Activated CD4-positive, alpha-beta T cell treated with anti-CD3 and anti-CD28 coated beads for 36 hours (primary cell): ENCODE measurements around the gene CD300LB. TPM values are rescaled to one million over a fixed set of nuclear protein-coding genes. Genes with fewer than 3 reads are reported as not detected.
"Not testable (repeated sequence)": the region's sequence is repeated elsewhere in the genome, so short reads cannot be mapped to it uniquely, and the experiment has no call there.

Experiments
- ATAC-seq: fragments of 200-7000 bp; cut with Tn5 transposase; one replicate; pipeline ENCODE4 v1.10.0; 2021; ENCODE audit warnings: mild to moderate bottlenecking, moderate library complexity
- CTCF ChIA-PET: fragments of 350-600 bp; sonication (Branson Sonifier 250); formaldehyde crosslinking; loops from one replicate; lab custom pipeline; 2021; ENCODE audit warnings: antibody characterized with exemption; lab: Charles Lee
- POLR2A ChIA-PET: fragments of 350-600 bp; sonication (Branson Sonifier 250); formaldehyde crosslinking; loops from one replicate; lab custom pipeline; 2021; ENCODE audit warnings: antibody characterized with exemption, inconsistent platforms; lab: Charles Lee
- DNase-seq: peaks from one replicate; pipeline ENCODE4 v3.0.0-alpha.2; 2020
- H3K27ac Mint-ChIP-seq: one replicate; pipeline ENCODE4 v1.8.0; 2021; ENCODE audit warnings: mixed read lengths
- H3K27me3 Mint-ChIP-seq: one replicate; pipeline ENCODE4 v1.8.0; 2021; ENCODE audit warnings: mixed read lengths
- H3K36me3 Mint-ChIP-seq: one replicate; pipeline ENCODE4 v1.8.0; 2021; ENCODE audit warnings: low read depth, mixed read lengths
- H3K4me1 Mint-ChIP-seq: one replicate; pipeline ENCODE4 v1.8.0; 2021; ENCODE audit warnings: mixed read lengths
- H3K4me3 Mint-ChIP-seq: one replicate; pipeline ENCODE4 v1.8.0; 2021; ENCODE audit warnings: mild to moderate bottlenecking, moderate library complexity, mixed read lengths
- H3K9me3 Mint-ChIP-seq: one replicate; pipeline ENCODE4 v1.8.0; 2021; ENCODE audit warnings: low read depth, mixed read lengths
- intact Hi-C, 2 experiments: fragments of 100-400 bp; cut with DNase I in 1 of 2; cut with micrococcal nuclease in 1 of 2; formaldehyde crosslinking; loops; one replicate each; pipeline versions ENCODE4 v1.14.2 to v1.15.1; 2022 to 2024; cut with DNase I, micrococcal nuclease
- total RNA-seq, 2 experiments: library from RNA; stranded (reverse); gene quantifications; one replicate each; pipeline ENCODE4 v1.2.3, GENCODE V29; 2021

Gene CD300LB
- total RNA-seq, 2 experiments from 2014 or later, result not detected

DNA sequence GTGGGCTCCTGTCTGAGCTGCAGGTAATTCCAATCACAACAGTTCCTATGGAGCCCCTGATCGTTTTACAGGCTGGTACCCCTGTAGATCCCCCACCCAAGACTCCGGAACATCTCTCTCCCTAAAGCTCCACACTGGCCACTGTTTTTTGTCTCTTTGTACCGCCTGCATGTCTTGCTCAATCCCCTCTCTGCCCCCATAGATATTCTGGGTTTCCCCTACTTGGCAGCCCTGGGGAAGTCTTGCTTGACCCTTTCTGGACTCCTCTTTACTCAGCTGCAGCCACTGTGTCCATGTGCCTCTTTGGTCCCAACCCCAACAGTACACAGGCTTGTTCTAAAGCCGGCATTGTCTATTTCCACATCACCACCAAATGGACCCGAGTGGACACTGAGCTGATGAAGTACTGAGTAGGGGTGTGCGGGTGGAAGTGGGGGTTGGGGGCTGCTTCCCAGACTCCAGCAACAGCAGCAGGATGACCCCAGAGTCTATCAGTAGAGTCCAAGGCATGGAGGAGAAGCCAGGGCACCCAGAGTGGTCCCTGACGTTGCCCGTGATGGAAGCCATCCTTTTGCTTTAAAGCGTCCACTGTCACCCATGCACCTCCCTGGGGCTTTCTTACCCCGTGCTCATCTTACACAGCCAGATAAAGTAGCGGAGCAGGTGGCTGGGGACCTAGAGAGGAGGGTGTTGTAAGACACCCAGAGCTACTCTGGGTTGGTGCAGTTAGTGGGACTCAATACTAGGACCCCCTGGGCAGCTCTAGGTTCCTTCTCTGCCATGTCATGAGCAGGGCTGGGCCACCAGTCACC lies 6.4 kb downstream of the CD300LB start:
- peaks cover 7% of the 10 kb centered on the region for H3K9me3 Mint-ChIP-seq
- no peak for ATAC-seq
- H3K27me3 Mint-ChIP-seq, result peaks cover 20% of the 10 kb centered on the region
- H3K36me3 Mint-ChIP-seq, result no peaks in the 10 kb centered on the region
- H3K27ac Mint-ChIP-seq, result no peak overlapping the region
- no peak for DNase-seq
- intact Hi-C loops, result no loop called here
- ChIA-PET POLR2A (no interaction called here), CTCF (interaction anchor here (0.5 to 1.1 kb wide), 3 partner anchors 88 to 1929 kb away, joined by 3 to 4 read pairs (median 3); no protein-coding TSS in a partner anchor)
- H3K4me3 Mint-ChIP-seq, result no peak overlapping the region
- H3K4me1 Mint-ChIP-seq, result peaks cover 10% of the 10 kb centered on the region

DNA sequence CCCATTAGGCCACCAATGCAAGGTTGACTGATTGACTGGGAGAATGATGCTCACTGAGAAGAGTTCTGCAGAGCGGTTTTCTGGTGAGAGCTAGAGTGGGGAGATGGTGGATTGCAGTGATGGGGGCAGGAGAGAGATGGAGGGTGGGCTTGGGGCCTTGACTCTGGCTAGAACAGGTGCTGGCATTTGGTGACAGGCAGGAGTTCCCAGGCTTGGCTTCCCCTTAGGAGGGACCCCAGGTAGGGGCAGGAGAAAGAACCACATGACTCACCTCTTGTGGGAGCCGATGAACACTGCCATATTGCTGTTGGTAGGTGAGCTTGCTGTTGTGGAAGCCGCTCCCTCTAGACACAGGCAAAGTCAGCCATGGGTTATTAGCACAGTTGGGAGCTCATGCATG lies 8.0 kb downstream of the CD300LB start:
- no peak overlapping the region for H3K27ac Mint-ChIP-seq
- no peak for DNase-seq
- peaks cover 10% of the 10 kb centered on the region for H3K9me3 Mint-ChIP-seq
- no peak for ATAC-seq
- ChIA-PET POLR2A (no interaction called here), CTCF (no interaction called here)
- H3K27me3 Mint-ChIP-seq, result peaks cover 20% of the 10 kb centered on the region
- H3K4me3 Mint-ChIP-seq, result no peak overlapping the region
- H3K36me3 Mint-ChIP-seq, result no peaks in the 10 kb centered on the region
- peaks cover 12% of the 10 kb centered on the region for H3K4me1 Mint-ChIP-seq
- intact Hi-C loops, result no loop called here

DNA sequence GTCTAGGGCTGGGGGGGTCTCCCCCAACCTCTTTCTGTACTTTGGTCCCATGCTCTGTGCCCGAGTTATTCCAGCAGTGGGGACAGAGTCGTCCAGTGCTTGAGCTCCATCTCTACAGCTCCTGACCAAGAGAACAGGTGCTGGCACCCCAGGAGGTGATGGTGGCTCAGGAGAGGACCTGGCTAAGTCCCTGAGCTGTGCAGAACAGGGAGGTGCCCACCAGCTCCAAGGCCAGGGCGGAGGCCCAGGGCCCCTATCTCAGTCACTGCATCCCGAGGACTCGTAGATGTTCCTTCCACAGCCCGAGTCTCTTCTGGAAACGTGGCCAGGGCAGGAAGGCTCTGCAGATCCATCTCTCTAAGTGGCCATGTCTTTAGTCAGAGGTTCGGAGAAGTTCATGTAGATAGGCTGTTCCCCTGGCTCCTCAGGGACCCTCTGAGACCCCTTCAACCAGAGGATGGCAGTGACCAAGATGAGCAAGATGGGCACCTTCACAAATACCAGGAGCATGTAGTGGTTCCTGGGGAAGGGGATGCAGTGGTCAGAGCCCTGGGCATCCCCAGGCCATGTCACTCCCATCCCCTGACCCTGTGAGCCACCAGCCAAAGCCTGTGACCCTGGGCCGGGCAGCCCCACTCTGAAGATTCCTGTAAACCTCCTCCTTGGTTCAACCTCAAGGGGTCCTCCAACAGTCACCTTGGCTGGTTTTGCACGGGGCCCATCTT lies 8.7 kb downstream of the CD300LB start:
- CTCF ChIA-PET, result no interaction called here
- H3K27me3 Mint-ChIP-seq, result peaks cover 20% of the 10 kb centered on the region
- ATAC-seq (no peak), DNase-seq (no peak)
- H3K9me3 Mint-ChIP-seq, result peaks cover 10% of the 10 kb centered on the region
- H3K36me3 Mint-ChIP-seq, result no peaks in the 10 kb centered on the region
- no peak overlapping the region for H3K27ac Mint-ChIP-seq
- intact Hi-C loops, result no loop called here
- peaks cover 12% of the 10 kb centered on the region for H3K4me1 Mint-ChIP-seq
- POLR2A ChIA-PET, result interaction anchor here (0.7 kb wide), 1 partner anchor 997 kb away, joined by 4 read pairs; no protein-coding TSS in a partner anchor
- no peak overlapping the region for H3K4me3 Mint-ChIP-seq

DNA sequence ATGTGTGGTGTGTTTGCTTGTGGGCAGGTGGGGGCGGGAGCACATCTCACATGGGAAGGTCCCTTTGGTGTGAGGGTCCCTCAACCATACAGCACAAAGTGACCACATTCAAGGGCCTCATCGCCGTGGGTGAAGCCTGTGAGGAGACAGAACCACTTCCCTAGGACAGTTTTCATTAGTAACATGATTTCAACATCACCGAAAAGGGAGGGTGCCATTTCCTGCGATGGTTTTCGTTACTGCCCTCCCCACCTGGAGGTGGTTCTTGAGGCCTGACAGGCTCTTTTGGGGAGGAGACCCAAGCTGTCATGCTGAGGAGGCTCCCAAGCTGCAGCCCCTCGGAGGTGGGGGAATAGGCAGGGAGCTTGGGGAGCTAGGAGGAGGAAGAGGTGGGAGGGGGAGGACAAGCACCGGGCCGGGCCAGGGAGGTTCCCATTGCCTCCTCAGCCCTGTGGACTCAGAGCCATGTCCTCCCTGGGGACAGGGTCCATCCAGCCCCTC lies 9.5 kb downstream of the CD300LB start:
- H3K27me3 Mint-ChIP-seq, result peaks cover 22% of the 10 kb centered on the region
- intact Hi-C loops, result no loop called here
- CTCF ChIA-PET, result no interaction called here
- H3K36me3 Mint-ChIP-seq, result no peaks in the 10 kb centered on the region
- peaks cover 12% of the 10 kb centered on the region for H3K4me1 Mint-ChIP-seq
- H3K4me3 Mint-ChIP-seq, result no peak overlapping the region
- POLR2A ChIA-PET, result no interaction called here
- DNase-seq (no peak), ATAC-seq (no peak)
- peaks cover 10% of the 10 kb centered on the region for H3K9me3 Mint-ChIP-seq
- no peak overlapping the region for H3K27ac Mint-ChIP-seq

DNA sequence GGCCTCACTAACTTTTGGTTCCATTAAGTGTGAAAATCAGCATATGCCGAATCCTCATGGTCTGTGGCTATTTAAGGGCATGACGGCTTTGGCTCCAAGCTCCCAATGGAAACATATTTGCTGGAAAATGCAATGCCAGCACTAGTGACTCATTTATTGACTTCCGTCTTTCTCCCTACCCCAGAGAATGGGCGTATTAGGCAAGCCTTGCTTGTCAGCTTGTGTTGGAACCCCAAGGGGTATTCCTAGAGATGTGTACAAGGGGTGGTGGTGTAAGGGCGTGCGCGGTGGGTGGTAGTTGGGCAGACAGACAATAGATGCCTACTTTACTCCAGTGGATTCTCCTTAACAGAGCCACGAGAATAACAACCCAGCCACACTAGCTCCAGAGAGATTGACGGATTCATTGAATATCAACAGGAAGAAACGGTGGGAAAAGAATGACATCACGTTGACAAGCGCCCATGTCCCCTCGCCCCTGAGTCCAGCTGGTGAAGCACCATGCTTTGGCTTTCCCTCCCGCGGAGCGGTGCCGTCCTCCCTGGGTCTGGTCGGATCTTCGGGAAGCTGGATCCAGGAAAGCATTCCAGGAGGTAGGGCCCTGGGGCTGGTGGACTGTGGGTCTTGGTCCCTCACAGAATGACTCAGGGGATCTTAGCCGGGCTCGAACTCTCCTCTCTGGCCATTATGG lies 10.3 kb downstream of the CD300LB start:
- H3K4me3 Mint-ChIP-seq, result no peak overlapping the region
- DNase-seq, result no peak
- H3K36me3 Mint-ChIP-seq, result no peaks in the 10 kb centered on the region
- ChIA-PET POLR2A (no interaction called here), CTCF (no interaction called here)
- intact Hi-C loops, result no loop called here
- ATAC-seq, result no peak
- H3K27me3 Mint-ChIP-seq, result peaks cover 22% of the 10 kb centered on the region
- peaks cover 12% of the 10 kb centered on the region for H3K4me1 Mint-ChIP-seq
- peak overlapping the region; percentile 47 for H3K27ac Mint-ChIP-seq
- peaks cover 10% of the 10 kb centered on the region for H3K9me3 Mint-ChIP-seq

DNA sequence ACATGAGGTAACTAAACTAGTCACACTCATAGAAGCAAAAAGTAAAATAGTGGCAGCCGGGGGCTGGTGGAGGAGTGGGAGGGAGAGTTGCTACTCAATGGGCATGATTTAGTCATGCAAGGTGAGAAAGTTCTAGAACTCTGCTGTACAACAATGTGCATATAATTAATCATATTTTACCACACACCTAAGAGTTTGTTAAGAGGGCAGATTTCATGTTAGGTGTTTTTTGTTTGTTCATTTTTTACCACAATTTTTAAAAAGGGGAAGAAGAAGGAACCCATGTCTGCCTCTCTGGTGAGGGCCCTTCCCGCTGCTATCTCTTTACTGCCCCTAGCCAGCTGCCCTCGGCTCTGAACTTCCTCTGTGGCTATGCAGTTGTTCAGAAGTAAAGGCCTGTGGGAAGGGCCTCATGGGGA lies 11.2 kb downstream of the CD300LB start:
- peak; percentile 63 for DNase-seq
- ATAC-seq, result peak; percentile 83
- intact Hi-C loops, result no loop called here
- CTCF ChIA-PET, result no interaction called here
- no peaks in the 10 kb centered on the region for H3K36me3 Mint-ChIP-seq
- H3K27me3 Mint-ChIP-seq, result peaks cover 22% of the 10 kb centered on the region
- H3K4me3 Mint-ChIP-seq, result no peak overlapping the region
- POLR2A ChIA-PET, result no interaction called here
- peaks cover 12% of the 10 kb centered on the region for H3K4me1 Mint-ChIP-seq
- H3K9me3 Mint-ChIP-seq, result peaks cover 10% of the 10 kb centered on the region
- no peak overlapping the region for H3K27ac Mint-ChIP-seq

DNA sequence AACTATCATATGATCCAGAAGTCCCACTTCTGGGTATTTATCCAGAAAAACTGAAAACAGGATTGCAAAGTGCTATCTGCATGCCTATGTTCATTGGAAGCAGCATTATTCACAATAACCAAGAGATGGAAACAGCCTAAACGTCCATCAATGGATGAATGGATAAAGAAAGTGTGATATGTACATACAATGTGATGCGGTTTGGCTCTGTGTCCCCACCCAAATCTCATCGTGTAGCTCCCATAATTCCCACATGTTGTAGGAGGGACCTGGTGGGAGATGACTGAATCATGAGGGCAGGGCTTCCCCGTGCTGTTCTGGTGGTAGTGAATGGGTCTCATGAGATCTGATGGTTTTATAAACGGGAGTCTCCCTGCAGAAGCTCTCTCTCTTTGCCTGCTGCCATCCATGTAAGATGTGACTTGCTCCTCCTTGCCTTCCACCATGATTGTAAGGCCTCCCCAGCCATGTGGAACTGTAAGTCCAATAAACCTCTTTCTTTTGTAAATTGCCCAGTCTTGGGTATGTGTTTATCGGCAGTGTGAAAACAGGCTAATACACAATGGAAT lies 12.8 kb downstream of the CD300LB start:
- H3K4me3 Mint-ChIP-seq, ATAC-seq, CTCF ChIA-PET, H3K27ac Mint-ChIP-seq, intact Hi-C loops, POLR2A ChIA-PET, DNase-seq: not testable (repeated sequence)
- peaks cover 23% of the 10 kb centered on the region for H3K4me1 Mint-ChIP-seq
- H3K9me3 Mint-ChIP-seq, result peaks cover 22% of the 10 kb centered on the region
- H3K27me3 Mint-ChIP-seq, result peaks cover 32% of the 10 kb centered on the region
- peaks cover 12% of the 10 kb centered on the region for H3K36me3 Mint-ChIP-seq

DNA sequence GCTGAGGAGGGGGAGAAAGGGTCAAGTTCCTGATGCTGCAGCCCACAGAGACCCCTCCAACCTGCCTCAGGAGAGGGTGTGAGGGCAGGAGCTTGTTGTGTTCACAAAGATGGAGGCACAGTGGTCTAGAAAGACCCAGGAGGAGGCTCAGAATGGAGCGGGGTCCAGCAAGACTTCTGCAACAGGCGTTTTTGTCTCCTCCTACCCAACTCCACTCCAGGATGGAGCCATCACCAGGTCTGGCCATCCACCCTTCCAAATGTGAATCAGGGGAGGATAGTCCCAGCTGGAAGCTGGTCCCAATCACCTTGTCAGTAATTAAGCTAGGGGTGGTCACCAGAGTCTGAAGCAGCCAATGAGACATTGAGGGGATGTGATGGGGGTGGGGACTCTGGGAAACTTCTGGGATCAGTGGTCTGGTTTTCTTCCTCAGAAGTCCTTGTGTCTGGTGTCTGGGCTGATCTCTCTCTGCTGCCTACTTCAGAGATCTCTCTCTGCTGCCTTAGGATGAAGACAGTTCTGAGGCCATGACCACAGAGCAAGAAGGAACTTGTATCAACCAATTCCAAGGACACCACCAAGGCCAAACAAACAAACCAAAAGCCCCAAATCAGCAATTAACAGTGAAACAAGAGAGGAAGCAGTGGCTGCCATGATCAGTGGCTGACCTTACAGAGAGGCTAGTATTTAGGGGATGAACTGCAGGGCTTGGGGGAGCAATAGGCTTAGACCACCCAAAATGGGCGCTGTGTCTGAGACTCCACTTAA lies 14.5 kb downstream of the CD300LB start:
- Mint-ChIP-seq H3K4me3 (no peak overlapping the region), H3K9me3 (peaks cover 17% of the 10 kb centered on the region), H3K27me3 (peaks cover 20% of the 10 kb centered on the region), H3K4me1 (peaks cover 37% of the 10 kb centered on the region), H3K27ac (no peak overlapping the region), H3K36me3 (peaks cover 12% of the 10 kb centered on the region)
- ATAC-seq (no peak), DNase-seq (no peak)
- ChIA-PET POLR2A (no interaction called here), CTCF (interaction anchor here (0.6 to 1.0 kb wide), 3 partner anchors 41 to 374 kb away, joined by 3 read pairs; no protein-coding TSS in a partner anchor)
- intact Hi-C loops, result no loop called here

DNA sequence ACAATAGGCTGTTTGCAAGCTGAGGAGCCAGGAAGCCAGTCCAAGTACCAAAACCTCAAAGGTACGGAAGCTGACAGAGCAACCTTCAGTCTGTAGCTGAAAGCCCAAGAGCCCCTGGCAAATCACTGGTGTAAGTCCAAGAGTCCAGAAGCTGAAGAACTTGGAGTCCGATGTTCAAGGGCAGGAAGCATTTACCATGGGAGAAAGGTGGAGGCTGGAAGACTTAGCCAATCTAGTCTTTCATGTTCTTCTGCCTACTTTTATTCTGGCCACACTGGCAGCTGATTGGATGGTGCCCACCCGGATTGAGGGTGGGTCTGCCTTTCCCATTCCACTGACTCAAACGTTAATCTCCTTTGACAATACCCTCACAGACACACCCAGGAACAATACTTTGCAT lies 15.3 kb downstream of the CD300LB start:
- H3K4me1 Mint-ChIP-seq, result peaks cover 39% of the 10 kb centered on the region
- H3K27ac Mint-ChIP-seq, result no peak overlapping the region
- POLR2A ChIA-PET, result no interaction called here
- peaks cover 17% of the 10 kb centered on the region for H3K9me3 Mint-ChIP-seq
- H3K27me3 Mint-ChIP-seq, result peaks cover 16% of the 10 kb centered on the region
- H3K36me3 Mint-ChIP-seq, result peaks cover 12% of the 10 kb centered on the region
- H3K4me3 Mint-ChIP-seq, result no peak overlapping the region
- DNase-seq, result no peak
- ATAC-seq, result no peak
- CTCF ChIA-PET, result interaction anchor here (0.5 to 1.0 kb wide), 2 partner anchors 59 to 290 kb away, joined by 3 to 4 read pairs; no protein-coding TSS in a partner anchor
- intact Hi-C loops, result no loop called here

DNA sequence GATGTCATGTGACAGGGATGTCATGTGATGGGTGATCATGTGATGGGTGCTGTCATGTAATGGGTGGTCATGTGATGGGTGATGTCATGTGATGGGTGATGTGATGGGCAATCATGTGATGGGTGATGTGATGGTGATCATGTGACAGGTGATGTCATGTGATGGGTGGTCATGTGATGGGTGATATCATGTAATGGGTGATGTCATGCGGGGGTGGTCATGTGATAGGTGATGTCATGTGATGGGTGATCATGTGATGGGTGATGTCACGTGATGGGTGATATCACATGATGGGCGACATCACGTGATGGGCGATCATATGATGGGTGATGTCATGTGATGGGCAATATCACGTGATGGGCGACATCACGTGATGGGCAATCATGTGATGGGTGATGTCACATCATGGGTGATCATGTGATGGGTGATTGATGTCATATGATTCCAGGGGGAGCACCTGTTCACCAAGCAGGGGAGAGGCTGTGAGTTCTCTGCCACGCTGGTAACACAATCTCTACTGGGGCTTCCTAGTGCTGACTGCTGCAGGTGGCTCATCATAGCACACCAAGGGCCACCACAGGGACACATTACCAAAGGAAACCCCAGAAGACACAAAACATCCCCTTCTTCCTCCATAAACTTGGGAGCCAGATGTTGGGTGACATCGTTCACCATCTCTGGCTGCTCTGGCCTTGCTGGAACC lies 16.5 kb downstream of the CD300LB start:
- Mint-ChIP-seq H3K27me3 (peaks cover 14% of the 10 kb centered on the region), H3K4me1 (peaks cover 32% of the 10 kb centered on the region), H3K9me3 (peaks cover 15% of the 10 kb centered on the region), H3K36me3 (peaks cover 12% of the 10 kb centered on the region), H3K4me3 (peak overlapping the region; percentile 72), H3K27ac (peak overlapping the region; percentile 95)
- peak; percentile 20 for ATAC-seq
- DNase-seq, result peak; percentile 75
- ChIA-PET POLR2A (no interaction called here), CTCF (no interaction called here)
- intact Hi-C loops, result loop anchor here in 1 of 2 experiments (5.0 kb wide), 2 partner anchors 217 to 302 kb away; partner anchors contain the start of gene TTYH2
